C4-2B (cell line): ENCODE data around the gene FMO1.

Source experiments
- H3K27ac ChIP-seq: fragments of 450-650 bp; 2 replicates; pipeline ENCODE4 v1.5.1; 2017
- CTCF ChIP-seq: fragments of 450-650 bp; conservative IDR thresholded peaks from 2 replicates; pipeline ENCODE4 v1.5.1; 2017; ENCODE audit warnings: mild to moderate bottlenecking
- ZFX ChIP-seq: fragments of 450-650 bp; IDR thresholded peaks from 2 replicates; pipeline ENCODE4 v1.6.1; 2017

Gene FMO1

GRCh38 chr1:171213559-171214454, 34.5 kb upstream of the FMO1 start:
- TF ChIP-seq CTCF = peak; percentile 8; the same call in 1 of the 2 replicates
- TF ChIP-seq ZFX = no peak
- peak overlapping the region; percentile 11; the same call in 1 of the 2 replicates for H3K27ac ChIP-seq

GRCh38 chr1:171217658-171218443, 30.4 kb upstream of the FMO1 start:
- TF ChIP-seq ZFX (no peak), CTCF (no peak)
- peak overlapping the region; percentile 95 for H3K27ac ChIP-seq

- H3K27ac ChIP-seq = peak overlapping the region; percentile 95
- TF ChIP-seq CTCF (no peak), ZFX (no peak)
These were observed 29.6 kb upstream of the FMO1 start for GRCh38 chr1:171218661-171219060.

DNA sequence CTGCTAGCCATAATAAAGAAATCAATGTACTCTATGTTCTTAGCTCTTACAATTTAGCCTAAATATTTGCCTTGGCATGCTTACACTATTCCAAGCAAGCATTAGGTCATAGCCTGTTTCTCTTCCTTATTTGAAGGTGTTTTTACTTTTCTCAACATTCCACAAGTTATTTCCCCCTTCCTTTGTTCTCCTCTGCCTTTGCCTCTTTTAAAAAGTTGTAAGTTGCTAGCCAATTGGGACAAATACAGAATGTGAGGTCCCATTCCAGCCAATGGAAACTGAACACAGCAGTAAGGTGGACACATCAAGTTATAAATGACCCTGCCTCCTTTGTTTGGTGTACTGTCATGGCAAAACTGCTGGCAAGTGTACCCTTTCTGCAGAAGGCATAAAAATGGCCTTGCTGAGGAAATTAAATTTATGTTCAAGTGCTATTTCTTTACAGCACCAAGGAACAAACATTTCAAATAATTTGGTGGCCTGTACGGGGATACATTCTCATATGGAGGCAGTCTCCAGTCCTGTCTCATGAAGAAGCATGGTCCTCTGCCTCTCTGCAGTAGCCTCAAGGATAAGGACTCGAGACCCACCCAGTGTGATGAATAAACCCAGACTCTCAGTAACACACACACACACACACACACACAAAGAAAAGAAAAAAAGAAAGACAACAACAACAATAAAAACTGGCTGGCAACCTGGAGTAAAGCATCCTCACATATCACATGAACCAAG, 28.8 kb upstream of the FMO1 start:
- H3K27ac ChIP-seq = peak overlapping the region; percentile 87; the same call in 1 of the 2 replicates

DNA sequence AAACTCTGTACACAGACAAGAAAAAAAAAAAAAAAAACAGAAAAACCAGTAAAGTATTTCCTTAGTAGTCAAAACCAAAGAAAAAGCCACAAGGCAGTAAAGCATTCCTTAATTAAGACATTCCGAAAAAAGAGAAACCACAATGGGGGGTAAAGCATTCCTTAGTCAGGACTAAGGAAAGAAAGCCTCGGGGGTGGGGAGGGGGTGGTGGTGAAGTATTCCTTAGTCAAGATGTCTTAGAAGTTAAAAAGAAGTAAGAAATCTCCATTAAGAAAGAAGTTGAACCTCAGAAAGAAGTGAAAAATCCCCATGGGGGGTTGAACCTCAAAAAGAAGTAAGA, 28.2 kb upstream of the FMO1 start:
- TF ChIP-seq CTCF = no peak
- TF ChIP-seq ZFX = no peak
- peak overlapping the region; percentile 87; the same call in 1 of the 2 replicates for H3K27ac ChIP-seq

More for the DNA sequence above, 28.8 kb upstream of the FMO1 start:
- TF ChIP-seq CTCF (no peak), ZFX (no peak)

- TF ChIP-seq CTCF (no peak), ZFX (no peak)
- peak overlapping the region; percentile 62 for H3K27ac ChIP-seq
These were observed 27.7 kb upstream of the FMO1 start for GRCh38 chr1:171220581-171221054.
